HG03575 (cell line): ENCODE results near the gene ACOT7.
"Not testable (repeated sequence)": the region's sequence is repeated elsewhere in the genome, so short reads cannot be mapped to it uniquely, and the experiment has no call there.

Source experiments
- ATAC-seq: cut with Tn5 transposase; IDR thresholded peaks from one replicate; pipeline ENCODE4 v1.9.1; 2021; ENCODE audit not compliant: unreplicated experiment, insufficient number of reproducible peaks, low FRiP score; ENCODE audit errors: extremely low read depth

The ACOT7 gene

DNA sequence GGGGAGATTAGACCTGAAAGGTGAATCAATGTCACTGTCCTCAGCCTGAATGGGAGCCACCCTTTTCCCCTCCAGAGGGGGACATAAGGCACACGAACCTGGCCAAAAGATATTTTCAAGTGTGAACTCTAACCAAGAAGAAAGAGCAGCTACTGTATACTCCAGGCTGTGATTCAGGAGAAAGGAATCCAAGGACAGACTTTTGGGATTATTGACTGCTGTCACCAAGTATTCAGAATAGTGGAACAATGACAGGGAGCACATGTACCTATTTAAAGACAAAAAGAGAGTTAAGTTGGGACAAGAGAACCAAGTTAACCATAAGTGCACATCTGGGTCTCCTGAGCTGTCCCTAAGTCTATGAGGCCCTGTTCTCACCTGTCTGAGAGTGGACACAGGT lies 160.2 kb downstream of the ACOT7 start:
- no peak for ATAC-seq

DNA sequence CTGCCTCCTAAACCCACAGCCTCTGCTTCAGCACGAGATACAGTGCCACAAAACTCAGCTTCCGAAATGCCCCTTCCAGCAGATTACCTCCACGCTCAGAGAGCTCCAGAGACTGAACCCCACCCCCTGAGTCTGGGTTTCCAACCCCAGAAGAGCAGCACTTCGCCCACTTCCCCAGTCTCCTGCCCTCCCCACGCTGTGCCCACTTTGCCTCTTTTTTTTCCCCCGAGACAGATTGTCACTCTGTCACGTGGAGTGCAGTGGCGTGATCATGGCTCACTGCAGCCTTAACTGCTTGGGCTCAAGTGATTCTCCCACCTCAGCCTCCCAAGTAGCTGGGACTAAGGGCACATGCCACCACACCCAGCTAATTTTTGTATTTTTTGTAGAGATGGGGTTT lies 167.9 kb downstream of the ACOT7 start:
- ATAC-seq: no peak

- no peak for ATAC-seq
Measured at GRCh38 chr1:6224718-6225117, 168.8 kb downstream of the ACOT7 start.

- ATAC-seq: no peak
Measured at GRCh38 chr1:6223617-6224016, 169.9 kb downstream of the ACOT7 start.

GRCh38 chr1:6222636-6223035 lies 170.9 kb downstream of the ACOT7 start:
- no peak for ATAC-seq

DNA sequence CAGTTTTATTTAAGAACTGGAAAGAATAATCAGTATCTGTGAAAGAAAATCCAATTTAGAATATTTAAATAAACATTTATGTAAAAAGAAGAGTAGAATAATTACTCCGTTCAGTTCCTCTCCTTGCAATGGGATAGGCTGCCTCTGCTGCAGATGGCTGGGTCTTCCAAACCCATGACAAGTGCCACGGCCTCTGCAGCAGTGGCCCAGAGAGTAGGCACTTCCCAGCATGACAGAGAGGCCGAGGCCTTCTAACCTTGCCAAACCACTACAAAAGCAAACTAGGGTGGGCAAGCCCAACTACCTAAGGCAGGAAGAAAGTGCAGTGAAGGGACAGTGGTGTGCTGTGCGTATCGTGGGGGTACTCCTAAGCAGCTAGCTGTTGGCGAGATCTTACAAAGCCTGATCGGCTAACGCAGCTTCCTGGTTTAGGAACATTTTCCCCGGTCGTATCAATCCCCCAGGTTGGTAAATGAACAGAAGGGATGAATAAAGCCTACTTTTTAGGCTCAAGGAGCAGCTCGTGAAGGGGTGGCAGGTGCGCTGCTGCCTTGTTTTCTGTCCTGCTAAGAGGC lies 172.3 kb downstream of the ACOT7 start:
- ATAC-seq: no peak

DNA sequence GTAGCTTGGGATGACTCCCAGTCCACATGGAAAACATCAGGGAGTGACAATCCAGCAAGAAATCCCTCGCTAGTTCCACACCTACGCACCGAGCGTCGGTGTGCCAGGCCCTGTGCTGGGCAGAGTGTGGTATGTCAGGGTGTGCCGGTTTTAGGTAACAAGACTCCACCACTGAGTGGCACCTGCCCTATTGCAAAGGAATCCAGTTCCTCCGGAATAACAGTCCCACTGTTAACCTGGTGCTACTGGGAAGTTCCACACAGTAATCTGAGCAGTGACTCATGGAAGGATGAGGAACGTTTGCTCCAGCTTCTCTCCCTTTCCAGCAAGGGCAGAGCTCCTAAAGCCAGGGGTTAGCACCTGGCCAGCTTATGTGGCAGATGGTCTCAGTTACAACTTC lies 173.3 kb downstream of the ACOT7 start:
- ATAC-seq: no peak

DNA sequence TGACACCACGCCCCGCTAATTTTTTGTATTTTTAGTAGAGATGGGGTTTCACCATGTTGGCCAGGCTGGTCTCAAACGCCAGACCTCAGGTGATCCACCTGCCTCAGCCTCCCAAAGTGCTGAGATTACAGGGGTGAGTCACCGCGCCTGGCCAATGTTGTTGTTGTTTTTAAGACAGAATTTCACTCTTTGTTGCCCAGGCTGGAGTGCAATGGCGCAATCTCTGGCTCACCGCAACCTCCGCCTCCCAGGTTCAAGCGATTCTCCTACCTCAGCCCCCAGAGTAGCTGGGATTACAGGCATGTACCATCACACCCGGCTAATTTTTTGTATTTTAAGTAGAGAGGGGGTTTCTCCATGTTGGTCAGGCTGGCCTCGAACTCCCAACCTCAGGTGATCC lies 173.9 kb downstream of the ACOT7 start:
- not testable (repeated sequence) for ATAC-seq

GRCh38 chr1:6218375-6219164 lies 175.0 kb downstream of the ACOT7 start:
- ATAC-seq: no peak
